Activated CD8-positive, alpha-beta memory T cell treated with anti-CD3 and anti-CD28 coated beads for 1 hour (primary cell): ENCODE data around the gene SHOX.
"Not testable (repeated sequence)": the region's sequence is repeated elsewhere in the genome, so short reads cannot be mapped to it uniquely, and the experiment has no call there.

Experiments used
- DNase-seq, 2 donors: peaks; one replicate each; pipeline ENCODE4 v3.0.0-alpha.2; 2020; ENCODE audit warnings: low read depth in 1 of 2; ENCODE audit errors: extremely low read depth in 1 of 2

The SHOX gene

GRCh38 chrX:636981-637659 lies 6.5 kb downstream of the SHOX start:
- DNase-seq: no peak

GRCh38 chrX:637660-638481 lies 7.3 kb downstream of the SHOX start:
- no peak for DNase-seq

DNA sequence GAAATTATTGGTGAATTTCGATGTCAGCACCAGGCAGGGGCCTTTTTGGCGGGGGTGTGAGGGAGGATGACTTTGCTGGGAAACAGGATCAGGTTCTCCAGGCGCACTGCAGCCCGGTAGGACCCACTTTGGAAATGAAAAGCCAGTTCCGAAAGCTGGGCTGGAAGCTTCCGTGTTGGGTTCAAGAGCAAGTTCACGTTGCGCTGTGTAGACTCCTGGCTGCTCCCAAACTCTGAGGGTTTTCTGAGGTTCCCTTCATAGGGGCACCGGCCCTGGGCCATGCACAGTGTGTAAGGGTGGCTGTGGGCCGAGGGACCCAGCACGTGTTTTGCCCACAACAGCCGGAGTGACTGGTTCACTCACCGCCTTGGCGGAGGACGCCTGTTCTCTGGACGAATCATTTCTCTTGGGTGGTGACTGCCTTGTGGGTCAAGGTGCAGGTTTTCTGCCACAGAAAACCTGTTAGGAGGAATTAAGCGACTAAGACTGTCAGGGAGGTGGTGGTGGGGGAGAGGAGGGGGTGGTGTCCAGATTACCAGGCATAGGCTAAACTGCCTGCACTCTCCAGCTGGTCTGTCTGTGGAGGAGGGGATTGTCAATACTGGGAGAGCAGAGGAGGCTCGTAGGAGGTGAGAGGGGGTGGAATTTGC lies 8.0 kb downstream of the SHOX start:
- no peak for DNase-seq

- no peak for DNase-seq
These were observed 8.6 kb downstream of the SHOX start for GRCh38 chrX:639151-639550.

DNA sequence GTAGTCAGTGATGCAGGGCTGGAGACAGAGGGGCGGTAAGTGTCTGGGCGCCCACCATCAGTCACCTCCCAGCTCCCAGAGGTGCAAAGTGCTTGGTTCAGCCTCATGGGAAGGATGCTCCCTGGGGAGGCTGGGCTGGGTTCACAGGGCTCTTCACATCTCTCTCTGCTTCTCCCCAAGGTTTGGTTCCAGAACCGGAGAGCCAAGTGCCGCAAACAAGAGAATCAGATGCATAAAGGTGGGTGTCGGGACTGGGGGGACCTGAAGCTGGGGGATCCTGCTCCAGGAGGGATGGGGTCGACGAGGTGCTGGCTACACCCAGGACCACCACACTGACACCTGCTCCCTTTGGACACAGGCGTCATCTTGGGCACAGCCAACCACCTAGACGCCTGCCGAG lies 10.1 kb downstream of the SHOX start:
- no peak for DNase-seq

- DNase-seq: no peak
These were observed 11.3 kb downstream of the SHOX start for GRCh38 chrX:641671-642435.

GRCh38 chrX:642436-643240 lies 12.0 kb downstream of the SHOX start:
- DNase-seq: no peak

DNA sequence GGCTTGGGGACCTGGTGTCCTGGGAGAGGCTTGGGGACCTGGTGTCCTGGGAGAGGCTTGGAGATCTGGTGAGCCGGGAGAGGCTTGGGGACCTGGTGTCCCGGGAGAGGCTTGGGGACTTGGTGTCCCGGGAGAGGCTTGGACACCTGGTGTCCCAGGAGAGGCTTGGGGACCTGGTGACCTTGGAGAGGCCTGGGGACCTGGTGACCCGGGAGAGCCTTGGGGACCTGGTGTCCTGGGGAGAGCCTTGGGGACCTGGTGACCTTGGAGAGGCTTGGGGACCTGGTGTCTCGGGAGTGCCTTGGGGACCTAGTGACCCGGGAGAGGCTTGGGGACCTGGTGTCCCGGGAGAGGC lies 12.6 kb downstream of the SHOX start:
- no peak for DNase-seq

DNA sequence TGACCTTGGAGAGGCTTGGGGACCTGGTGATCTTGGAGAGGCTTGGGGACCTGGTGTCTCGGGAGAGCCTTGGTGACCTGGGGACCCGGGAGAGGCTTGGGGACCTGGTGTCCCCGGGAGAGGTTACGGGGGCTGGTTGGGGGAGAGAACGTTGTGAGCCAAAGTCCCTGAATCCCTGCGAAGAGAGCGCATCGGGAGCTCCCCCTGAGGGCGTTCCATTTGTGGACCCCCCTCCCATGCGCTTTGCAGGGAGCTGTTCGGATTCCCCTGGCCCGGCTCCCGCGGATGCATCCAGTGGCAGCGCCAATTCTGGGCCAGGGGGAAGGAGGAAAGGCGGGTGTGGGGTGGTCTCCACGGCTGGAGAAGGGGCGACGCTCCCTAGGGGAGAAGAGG lies 13.3 kb downstream of the SHOX start:
- no peak for DNase-seq

- DNase-seq: no peak
These were observed 14.0 kb downstream of the SHOX start for GRCh38 chrX:644304-645281.

GRCh38 chrX:646228-646495 lies 15.6 kb downstream of the SHOX start:
- DNase-seq: no peak

DNA sequence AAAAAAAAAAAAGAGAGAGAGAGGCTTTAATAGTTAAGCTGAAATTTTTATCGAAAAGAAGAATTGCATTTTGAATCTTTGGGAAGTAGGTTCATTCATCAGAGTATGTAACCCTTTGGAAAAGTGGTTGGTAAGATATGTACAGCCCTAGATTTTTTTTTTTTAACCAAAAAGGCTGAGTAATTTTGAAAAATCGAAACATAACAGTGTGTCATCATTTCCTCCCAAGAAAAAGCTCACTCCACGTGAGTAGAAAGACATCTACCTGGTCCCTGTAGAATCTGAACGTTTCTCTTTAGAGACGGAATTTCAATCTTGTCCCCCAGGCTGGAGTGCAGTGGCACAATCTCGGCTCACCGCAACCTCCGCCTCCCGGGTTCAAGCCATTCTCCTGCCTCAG lies 16.2 kb downstream of the SHOX start:
- DNase-seq: no peak

DNA sequence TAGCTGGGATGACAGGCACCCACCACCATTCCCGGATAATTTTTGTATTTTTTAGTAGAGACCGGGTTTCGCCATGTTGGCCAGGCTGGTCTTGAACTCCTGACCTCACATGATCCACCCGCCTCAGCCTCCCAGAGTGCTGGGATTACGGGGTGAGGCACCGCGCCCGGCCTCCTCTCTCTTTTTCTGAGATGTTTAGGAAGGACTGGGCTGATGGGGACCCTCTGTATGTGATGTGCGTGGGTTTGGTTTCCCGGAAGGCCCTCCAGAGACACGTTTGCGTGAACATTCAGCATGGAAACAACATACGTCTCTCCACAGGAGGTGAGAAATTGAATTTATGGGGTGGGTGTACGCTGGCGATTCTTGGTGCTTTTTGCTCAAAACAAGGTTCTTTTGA lies 18.6 kb downstream of the SHOX start:
- no peak for DNase-seq

- no peak for DNase-seq
These were observed 19.7 kb downstream of the SHOX start for GRCh38 chrX:650324-650723.

- no peak for DNase-seq
These were observed 20.2 kb downstream of the SHOX start for GRCh38 chrX:650811-651210.

- not testable (repeated sequence) for DNase-seq
These were observed 21.3 kb downstream of the SHOX start for GRCh38 chrX:651922-652321.

- no peak for DNase-seq
These were observed 21.8 kb downstream of the SHOX start for GRCh38 chrX:652341-652741.

DNA sequence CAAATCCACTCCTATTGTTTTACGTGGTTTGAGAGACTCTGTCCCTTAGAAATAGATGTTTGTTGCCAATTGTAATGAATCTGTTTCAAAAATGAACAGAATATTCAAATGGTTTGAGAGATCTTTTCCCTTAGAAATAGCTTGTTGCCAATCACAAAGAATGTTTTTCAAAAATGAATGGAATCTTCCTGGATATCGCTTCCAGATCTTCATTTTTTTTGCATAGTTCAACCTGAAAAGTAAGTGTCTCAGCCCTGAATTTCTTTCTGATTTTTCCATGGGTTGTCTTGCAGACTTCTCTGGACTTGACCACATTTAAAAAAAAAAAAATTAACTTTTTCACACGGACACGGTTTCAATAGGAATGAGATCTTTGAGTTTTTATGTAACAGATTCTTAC lies 22.7 kb downstream of the SHOX start:
- no peak for DNase-seq

DNA sequence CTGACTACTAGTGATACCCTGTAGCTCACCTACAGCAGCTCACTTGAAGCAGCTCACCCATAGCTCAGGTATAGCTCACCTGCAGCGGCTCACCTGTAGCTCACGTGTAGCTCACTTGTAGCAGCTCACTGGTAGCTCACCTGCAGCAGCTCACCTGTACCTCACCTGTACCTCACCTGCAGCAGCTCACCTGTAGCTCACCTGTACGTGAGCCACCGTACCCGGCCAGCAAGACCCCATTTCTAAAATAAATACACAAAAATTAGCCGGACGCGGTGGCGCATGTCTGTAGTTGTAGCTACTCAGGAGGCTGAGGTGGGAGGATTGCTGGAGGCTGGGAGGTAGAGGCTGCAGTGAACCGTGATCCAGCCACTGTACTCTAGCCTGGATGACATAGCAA lies 30.6 kb downstream of the SHOX start:
- no peak for DNase-seq

- no peak for DNase-seq
These were observed 31.5 kb downstream of the SHOX start for GRCh38 chrX:662126-662525.
